ENCODE results near the gene NHERF1. TPM values are rescaled to one million over a fixed set of nuclear protein-coding genes. Genes with fewer than 3 reads are reported as not detected.

The NHERF1 gene
- total and polyA plus RNA-seq, 2 donors (not counting 3 experiments of a cell fraction or from before 2014, with no cell fraction given) = 24.4 to 26.9 TPM

GRCh38 chr17:74712301-74712700 is 36.1 kb upstream of the NHERF1 start:
- intact Hi-C loops (cut with micrococcal nuclease) (no loop called here), dilution Hi-C loops (cut with MboI; ENCODE audit: extremely low pct_ligation_motif_present, low sequenced_read_pairs) (no loop called here)
- ChIA-PET CTCF (no interaction called here), POLR2A (no interaction called here)
- TF ChIP-seq JUN (IDR thresholded peaks at IDR 0.05; ENCODE audit: borderline replicate concordance, insufficient read depth, insufficient read length, low read depth) = no peak
- TF ChIP-seq CTCF (IDR thresholded peaks at IDR 0.05; ENCODE audit: extremely low read depth in 1 of 2, insufficient read depth in 1 of 2, low read depth in 1 of 2, low read length in 2 of 2) = no peak
- TF ChIP-seq, protein P1, sequence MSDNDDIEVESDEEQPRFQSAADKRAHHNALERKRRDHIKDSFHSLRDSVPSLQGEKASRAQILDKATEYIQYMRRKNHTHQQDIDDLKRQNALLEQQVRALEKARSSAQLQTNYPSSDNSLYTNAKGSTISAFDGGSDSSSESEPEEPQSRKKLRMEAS (IDR thresholded peaks at IDR 0.05; ENCODE audit: insufficient read depth, insufficient read length) = no peak
- TF ChIP-seq POLR2AphosphoS5 (IDR thresholded peaks at IDR 0.05; ENCODE audit: insufficient read depth, low read depth, low read length) = no peak
- no peak for TF ChIP-seq POLR2A (IDR thresholded peaks at IDR 0.05; ENCODE audit: low read depth, low read length)
- TF ChIP-seq FOS (IDR thresholded peaks at IDR 0.05; ENCODE audit: borderline replicate concordance, insufficient read depth, low read length) = no peak
- no peak for TF ChIP-seq MYC (IDR thresholded peaks at IDR 0.05; ENCODE audit: low read depth, low read length)
- TF ChIP-seq EZH2 (IDR thresholded peaks at IDR 0.05; ENCODE audit: borderline replicate concordance, low read depth, low read length, severe bottlenecking) = no peak
- TF ChIP-seq GATA2 (IDR thresholded peaks at IDR 0.05; ENCODE audit: insufficient read depth, insufficient read length, low read depth, low read length) = no peak
- Histone ChIP-seq H3K36me3 (ENCODE audit: control insufficient read depth in 2 of 2, extremely low read depth in 1 of 2, insufficient read depth in 2 of 2, low read length in 2 of 2) (no peaks in the 10 kb centered on the region), H3K9me1 (replicated peaks; ENCODE audit: control insufficient read depth, extremely low read depth, insufficient read depth, low read length) (no peaks in the 10 kb centered on the region), H3K79me2 (ENCODE audit: control insufficient read depth, insufficient read depth, low read length) (no peaks in the 10 kb centered on the region), H3K9me3 (replicated peaks; ENCODE audit: control insufficient read depth, insufficient read depth, low read length) (no peaks in the 10 kb centered on the region), H2AFZ (ENCODE audit: low read depth, low read length) (no peak overlapping the region), H4K20me1 (replicated peaks; ENCODE audit: control insufficient read depth, extremely low read depth, insufficient read depth, low read length) (no peaks in the 10 kb centered on the region), H3K4me1 (ENCODE audit: control insufficient read depth, extremely low read depth, insufficient read depth, low read length) (no peaks in the 10 kb centered on the region), H3K9ac (replicated peaks; ENCODE audit: extremely low read depth, insufficient read depth, low read length) (no peak overlapping the region), H3K27me3 (ENCODE audit: control insufficient read depth in 2 of 2, insufficient read depth in 2 of 2, low read length in 2 of 2) (no peaks in the 10 kb centered on the region), H3K4me3 (replicated peaks in 1 of 3; ENCODE audit: insufficient read depth in 1 of 3, low read depth in 1 of 3, low read length in 3 of 3) (no peak overlapping the region), H3K27ac (ENCODE audit: insufficient read depth, low read depth, low read length) (no peak overlapping the region), H3K4me2 (ENCODE audit: insufficient read depth, low read length) (no peak overlapping the region)
- FAIRE-seq (no peak), DNase-seq (ENCODE audit: low read depth, low spot score) (no peak)
- no TSS peak for BruUV-seq (replicated peaks)
